Activated T-cell treated with anti-CD3 and anti-CD28 coated beads, Interleukin-2, amount 50 U/mL, for 72 hours (primary cell): Measurements from ENCODE around the gene MARK4. TPM values are rescaled to one million over a fixed set of nuclear protein-coding genes. Genes with fewer than 3 reads are reported as not detected.
"Not testable (repeated sequence)": the region's sequence is repeated elsewhere in the genome, so short reads cannot be mapped to it uniquely, and the experiment has no call there.

ENCODE experiments used
- ATAC-seq, 2 donors: fragments of 150-1000 bp; cut with Tn5 transposase; replicated peaks in 1 of 2; 2 replicates each; pipeline ENCODE4 v1.10.0; 2021; ENCODE audit warnings: moderate library complexity in 2 of 2, mild to moderate bottlenecking in 1 of 2
- DNase-seq, 2 donors: peaks; one replicate each; pipeline ENCODE4 v3.0.0; 2021 to 2022; ENCODE audit warnings: mixed read lengths in 1 of 2
- H3K27ac Mint-ChIP-seq: one replicate; pipeline ENCODE4 v1.8.0; 2022; ENCODE audit warnings: mild to moderate bottlenecking, moderate library complexity, mixed read lengths
- H3K27me3 Mint-ChIP-seq: one replicate; pipeline ENCODE4 v1.8.0; 2022; ENCODE audit warnings: low read depth, mixed read lengths
- H3K36me3 Mint-ChIP-seq, 2 donors: one replicate each; pipeline ENCODE4 v1.8.0; 2022; ENCODE audit warnings: mixed read lengths in 2 of 2, mild to moderate bottlenecking in 1 of 2; ENCODE audit not compliant: insufficient read depth in 2 of 2
- H3K4me1 Mint-ChIP-seq: one replicate; pipeline ENCODE4 v1.8.0; 2022; ENCODE audit warnings: low read depth, mixed read lengths
- H3K4me3 Mint-ChIP-seq, 2 donors: one replicate each; pipeline ENCODE4 v1.8.0; 2022; ENCODE audit warnings: mild to moderate bottlenecking in 2 of 2, mixed read lengths in 2 of 2, moderate library complexity in 2 of 2
- H3K9me3 Mint-ChIP-seq, 2 donors: one replicate each; pipeline ENCODE4 v1.8.0; 2022; ENCODE audit warnings: mixed read lengths in 2 of 2
- total RNA-seq, 2 donors: library from RNA; stranded (reverse); gene quantifications; one replicate each; pipeline ENCODE4 v1.2.3, GENCODE V29; 2022

MARK4 gene
- total RNA-seq, 2 donors from 2014 or later = 25.3 to 37.9 TPM

DNA sequence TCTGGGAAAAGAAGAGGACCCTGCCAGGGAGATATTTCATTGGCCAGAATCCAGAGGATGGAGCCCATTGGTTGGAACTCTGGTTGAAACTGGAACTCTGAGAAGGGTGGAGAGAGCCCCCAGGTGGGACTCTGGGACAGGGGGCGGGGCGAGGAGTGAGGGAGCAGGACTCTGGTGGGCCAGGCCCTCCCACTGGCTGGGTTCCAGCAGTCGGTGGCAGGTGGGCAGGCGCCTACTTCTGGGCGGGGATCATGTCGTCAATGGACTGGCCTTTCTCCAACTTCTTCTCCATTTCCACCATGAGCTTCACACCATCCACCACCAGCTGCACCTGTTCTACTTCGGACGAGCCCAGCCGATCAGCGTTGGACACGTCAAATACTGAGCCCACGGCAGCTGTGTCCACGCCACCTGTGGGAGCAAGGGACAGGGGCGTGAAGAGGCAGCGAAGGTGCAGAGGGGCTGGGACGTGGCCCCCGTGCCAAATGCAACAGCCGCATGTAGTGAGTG, 55.5 kb downstream of the MARK4 start:
- Mint-ChIP-seq H3K9me3 (peaks cover 0 to 1% of the 10 kb centered on the region in 2 donors), H3K4me3 (no peak overlapping the region), H3K27me3 (no peaks in the 10 kb centered on the region), H3K4me1 (no peaks in the 10 kb centered on the region), H3K27ac (no peak overlapping the region), H3K36me3 (no peaks in the 10 kb centered on the region)
- ATAC-seq (no peak), DNase-seq (no peak)

DNA sequence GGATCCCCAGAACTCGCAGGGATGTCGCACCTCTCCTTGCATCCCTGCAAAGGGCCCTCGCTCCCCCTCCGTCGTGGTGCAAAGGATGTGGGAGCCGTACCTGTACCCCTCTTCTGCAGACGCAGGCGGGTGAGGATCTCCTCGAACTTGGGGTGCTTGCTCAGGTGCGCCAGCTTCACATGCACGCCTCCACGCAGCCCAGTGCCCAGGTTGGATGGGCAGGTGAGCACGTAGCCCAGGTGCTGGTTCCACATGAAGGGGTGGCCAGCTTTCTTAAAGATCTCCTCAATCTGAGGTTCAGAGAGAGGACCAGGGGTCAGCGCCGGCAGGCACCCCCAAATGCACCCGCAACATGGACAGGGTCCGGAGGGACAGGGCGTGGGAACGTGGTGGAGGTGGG, 56.3 kb downstream of the MARK4 start:
- no peaks in the 10 kb centered on the region for H3K4me1 Mint-ChIP-seq
- H3K27ac Mint-ChIP-seq = no peak overlapping the region
- DNase-seq (no peak), ATAC-seq (no peak)
- no peaks in the 10 kb centered on the region for H3K27me3 Mint-ChIP-seq
- H3K9me3 Mint-ChIP-seq = peaks cover 0 to 1% of the 10 kb centered on the region in 2 donors
- no peak overlapping the region for H3K4me3 Mint-ChIP-seq
- H3K36me3 Mint-ChIP-seq = no peaks in the 10 kb centered on the region

DNA sequence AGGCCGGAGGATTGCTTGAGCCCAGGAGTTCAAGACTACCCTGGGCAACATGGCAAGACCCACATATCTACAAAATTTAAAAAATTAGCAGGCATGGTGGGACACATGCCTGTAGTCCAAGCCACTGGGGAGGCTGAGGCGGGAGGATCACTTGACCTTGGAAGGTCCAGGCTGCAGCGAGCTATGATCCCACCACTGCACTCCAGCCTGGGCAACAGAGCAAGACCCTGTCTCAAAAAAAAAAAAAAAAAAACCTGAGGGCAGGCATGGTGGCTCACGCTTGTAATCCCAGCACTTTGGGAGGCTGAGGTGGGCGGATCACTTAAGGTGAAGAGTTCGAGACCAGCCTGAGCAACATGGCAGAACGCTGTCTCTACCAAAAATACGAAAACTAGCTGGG, 58.3 kb downstream of the MARK4 start:
- H3K27ac Mint-ChIP-seq, H3K36me3 Mint-ChIP-seq, H3K9me3 Mint-ChIP-seq, DNase-seq, ATAC-seq, H3K4me1 Mint-ChIP-seq, H3K4me3 Mint-ChIP-seq: not testable (repeated sequence)
- H3K27me3 Mint-ChIP-seq = peaks cover 12% of the 10 kb centered on the region

DNA sequence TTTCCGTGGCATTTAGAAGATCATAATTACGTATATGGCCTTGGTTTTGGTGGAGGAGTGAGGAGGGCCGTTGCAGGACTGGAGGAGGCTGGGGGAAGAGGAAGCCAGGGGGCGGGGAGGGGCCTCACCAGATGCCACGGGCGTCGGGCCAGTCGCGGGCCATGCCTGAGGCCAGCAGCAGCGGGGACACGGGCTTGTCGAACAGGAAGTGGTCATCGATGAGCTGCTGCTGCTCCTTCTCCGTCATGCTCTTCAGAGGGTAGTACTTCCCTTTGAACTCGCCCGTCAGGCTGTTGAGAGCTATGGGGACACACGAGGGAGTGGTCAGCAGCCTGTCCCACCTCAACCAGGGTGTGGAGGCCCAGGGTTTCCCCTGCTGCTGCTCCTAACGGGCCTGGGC, 60.5 kb downstream of the MARK4 start:
- Mint-ChIP-seq H3K4me1 (no peaks in the 10 kb centered on the region), H3K27ac (no peak overlapping the region), H3K27me3 (peaks cover 27% of the 10 kb centered on the region), H3K4me3 (no peak overlapping the region), H3K36me3 (no peaks in the 10 kb centered on the region), H3K9me3 (no peaks in the 10 kb centered on the region)
- DNase-seq = no peak
- no peak for ATAC-seq

DNA sequence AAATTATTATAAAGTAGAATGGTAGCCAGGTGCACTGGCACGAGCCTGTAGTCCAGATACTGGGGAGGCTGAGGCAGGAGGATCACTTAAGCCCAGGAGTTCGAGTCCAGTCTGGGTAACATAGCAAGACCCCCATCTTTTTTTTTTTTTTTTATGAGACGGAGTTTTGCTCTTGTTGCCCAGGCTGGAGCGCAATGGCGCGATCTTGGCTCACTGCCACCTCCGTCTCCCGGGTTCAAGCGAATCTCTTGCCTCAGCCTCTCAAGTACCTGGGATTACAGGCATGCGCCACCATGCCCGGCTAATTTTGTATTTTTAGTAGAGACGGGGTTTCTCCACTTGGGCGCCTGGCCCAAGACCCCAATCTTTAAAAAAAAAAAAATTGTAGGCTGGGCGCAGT, 61.2 kb downstream of the MARK4 start:
- DNase-seq, H3K4me3 Mint-ChIP-seq, H3K9me3 Mint-ChIP-seq, H3K27ac Mint-ChIP-seq, ATAC-seq, H3K4me1 Mint-ChIP-seq, H3K36me3 Mint-ChIP-seq: not testable (repeated sequence)
- peaks cover 30% of the 10 kb centered on the region for H3K27me3 Mint-ChIP-seq

DNA sequence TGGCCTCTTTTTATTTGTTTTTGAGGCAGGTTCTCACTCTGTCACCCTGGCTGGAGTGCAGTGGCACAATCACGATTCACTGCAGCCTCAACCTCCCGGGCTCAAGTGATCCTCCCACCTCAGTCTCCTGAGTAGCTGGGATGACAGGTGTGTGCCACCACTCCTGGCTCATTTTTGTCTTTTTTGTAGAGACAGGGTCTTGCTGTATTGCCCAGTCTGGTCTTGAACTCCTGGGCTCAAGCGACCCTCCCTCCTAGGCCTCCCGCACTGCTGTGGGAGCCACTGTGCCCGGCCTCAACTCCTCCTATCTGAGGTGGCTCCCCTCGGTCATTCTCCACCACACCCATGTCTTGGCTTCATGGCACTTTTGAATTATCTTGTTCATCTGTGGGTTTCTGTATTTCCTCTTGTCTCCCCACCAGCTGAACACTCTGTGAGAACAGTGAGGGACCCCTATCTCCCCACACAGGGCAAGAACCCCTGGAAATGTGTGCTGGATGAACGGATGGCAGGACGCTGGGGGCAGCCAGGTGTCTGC, 63.7 kb downstream of the MARK4 start:
- no peak for DNase-seq
- Mint-ChIP-seq H3K27me3 (peaks cover 40% of the 10 kb centered on the region), H3K4me3 (no peak overlapping the region), H3K9me3 (no peaks in the 10 kb centered on the region), H3K4me1 (no peaks in the 10 kb centered on the region), H3K27ac (no peak overlapping the region), H3K36me3 (no peaks in the 10 kb centered on the region)
- ATAC-seq = no peak

DNA sequence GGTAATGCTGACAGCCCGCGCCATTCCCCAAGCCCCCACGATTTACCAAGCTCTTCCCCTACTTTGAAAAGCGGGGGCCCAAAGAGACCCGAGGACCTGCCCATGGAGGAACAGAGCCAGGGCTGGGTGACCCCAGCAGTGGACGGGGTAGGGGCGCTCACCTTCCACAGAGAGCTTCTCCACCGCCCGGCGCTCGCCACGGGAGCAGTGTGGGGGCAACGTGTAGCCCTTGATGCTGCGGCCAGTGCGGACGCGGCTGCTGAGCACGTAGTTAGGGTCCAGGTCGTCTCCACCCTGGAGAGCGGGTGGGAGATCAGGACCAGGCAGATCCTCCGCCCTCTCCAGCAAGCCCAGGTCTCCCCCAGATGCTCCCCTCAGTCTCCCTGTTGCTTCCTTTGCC, 64.2 kb downstream of the MARK4 start:
- Mint-ChIP-seq H3K4me1 (no peaks in the 10 kb centered on the region), H3K27ac (no peak overlapping the region), H3K36me3 (no peaks in the 10 kb centered on the region)

DNA sequence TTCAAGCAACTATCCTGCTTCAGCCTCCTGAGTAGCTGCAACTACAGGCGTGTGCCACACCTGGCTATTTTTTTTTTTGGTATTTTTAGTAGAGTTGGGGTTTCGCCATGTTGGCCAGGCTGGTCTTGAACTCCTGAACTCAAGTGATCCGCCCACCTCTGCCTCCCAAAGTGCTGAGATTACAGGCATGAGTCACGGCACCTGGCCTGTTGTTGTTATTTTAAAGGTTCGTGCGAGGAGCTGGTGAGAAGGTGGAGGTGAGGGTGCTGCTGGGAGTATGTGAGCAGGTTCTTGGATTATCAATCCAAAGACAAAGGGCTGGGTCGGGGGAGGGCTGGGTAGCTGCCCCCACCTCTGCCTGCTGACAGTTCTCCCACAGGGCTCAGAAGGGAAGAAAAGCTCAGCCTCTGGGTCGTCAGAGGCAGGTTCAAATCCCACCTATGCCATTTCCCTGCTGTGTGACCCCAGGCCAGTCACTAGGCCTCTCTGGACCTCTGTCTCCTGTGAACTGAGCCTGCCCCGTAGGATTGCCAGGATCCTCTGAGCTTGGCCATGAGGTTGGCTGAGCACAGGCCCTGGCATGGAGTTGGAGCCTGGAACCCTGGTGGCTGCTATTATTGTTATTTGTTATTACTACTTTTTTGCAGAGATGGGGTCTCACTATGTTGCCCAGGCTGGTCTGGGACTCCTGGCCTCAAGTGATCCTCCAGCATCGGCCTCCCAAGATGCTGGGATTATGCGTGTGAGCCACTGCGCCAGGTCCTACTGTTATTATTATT, 70.1 kb downstream of the MARK4 start:
- Mint-ChIP-seq H3K27ac (no peak overlapping the region), H3K36me3 (no peaks in the 10 kb centered on the region), H3K4me1 (no peaks in the 10 kb centered on the region), H3K27me3 (peaks cover 35% of the 10 kb centered on the region), H3K9me3 (no peaks in the 10 kb centered on the region), H3K4me3 (no peak overlapping the region)
- DNase-seq = no peak
- no peak for ATAC-seq

More for the DNA sequence above, 64.2 kb downstream of the MARK4 start:
- DNase-seq = no peak
- Mint-ChIP-seq H3K4me3 (no peak overlapping the region), H3K9me3 (no peaks in the 10 kb centered on the region), H3K27me3 (peaks cover 40% of the 10 kb centered on the region)
- ATAC-seq = no peak

DNA sequence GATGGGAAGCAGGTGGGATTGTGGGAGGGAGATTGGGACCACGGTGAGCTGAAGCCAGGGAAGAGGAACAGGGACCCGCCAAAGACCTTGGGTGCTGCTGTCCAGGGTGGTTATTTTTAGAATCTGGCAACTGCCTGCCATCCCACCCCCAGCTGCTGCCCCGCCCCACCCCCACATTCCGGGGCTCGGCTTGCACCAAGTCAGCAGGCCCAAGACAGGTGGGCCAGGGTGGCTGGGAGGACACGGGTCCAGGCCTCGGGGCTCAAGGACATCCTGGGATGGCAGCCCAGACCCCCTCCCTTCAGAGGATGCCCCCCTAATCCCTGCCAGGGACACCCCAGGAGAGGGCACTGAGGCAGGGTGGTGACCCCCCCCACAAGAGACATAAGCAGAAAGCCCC, 70.8 kb downstream of the MARK4 start:
- H3K27ac Mint-ChIP-seq = no peak overlapping the region
- peaks cover 29% of the 10 kb centered on the region for H3K27me3 Mint-ChIP-seq
- ATAC-seq (no peak), DNase-seq (no peak)
- H3K9me3 Mint-ChIP-seq = no peaks in the 10 kb centered on the region
- H3K36me3 Mint-ChIP-seq = no peaks in the 10 kb centered on the region
- no peaks in the 10 kb centered on the region for H3K4me1 Mint-ChIP-seq
- H3K4me3 Mint-ChIP-seq = no peak overlapping the region

DNA sequence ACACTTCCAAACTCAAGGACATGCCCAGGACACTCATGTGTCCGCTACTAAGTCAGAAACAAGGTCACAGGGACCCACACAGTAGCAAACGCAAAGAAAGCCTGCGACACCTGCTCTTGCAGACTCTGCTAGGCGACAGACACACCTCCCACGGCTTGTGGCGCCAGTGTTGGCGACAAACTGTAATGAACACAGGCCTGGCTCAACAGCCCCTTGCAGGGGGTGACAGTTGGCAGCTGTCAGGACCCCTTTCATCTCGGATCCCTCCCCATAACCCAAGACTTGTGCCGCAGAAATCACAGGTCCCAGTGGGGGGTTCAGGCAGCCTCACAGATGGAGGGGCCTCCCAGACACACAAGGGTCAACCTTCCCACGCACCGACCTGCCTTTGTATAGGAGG, 71.2 kb downstream of the MARK4 start:
- H3K27me3 Mint-ChIP-seq = peaks cover 28% of the 10 kb centered on the region
- H3K4me1 Mint-ChIP-seq = no peaks in the 10 kb centered on the region
- DNase-seq = no peak
- no peaks in the 10 kb centered on the region for H3K9me3 Mint-ChIP-seq
- no peak overlapping the region for H3K27ac Mint-ChIP-seq
- no peaks in the 10 kb centered on the region for H3K36me3 Mint-ChIP-seq
- no peak for ATAC-seq
- H3K4me3 Mint-ChIP-seq = no peak overlapping the region

DNA sequence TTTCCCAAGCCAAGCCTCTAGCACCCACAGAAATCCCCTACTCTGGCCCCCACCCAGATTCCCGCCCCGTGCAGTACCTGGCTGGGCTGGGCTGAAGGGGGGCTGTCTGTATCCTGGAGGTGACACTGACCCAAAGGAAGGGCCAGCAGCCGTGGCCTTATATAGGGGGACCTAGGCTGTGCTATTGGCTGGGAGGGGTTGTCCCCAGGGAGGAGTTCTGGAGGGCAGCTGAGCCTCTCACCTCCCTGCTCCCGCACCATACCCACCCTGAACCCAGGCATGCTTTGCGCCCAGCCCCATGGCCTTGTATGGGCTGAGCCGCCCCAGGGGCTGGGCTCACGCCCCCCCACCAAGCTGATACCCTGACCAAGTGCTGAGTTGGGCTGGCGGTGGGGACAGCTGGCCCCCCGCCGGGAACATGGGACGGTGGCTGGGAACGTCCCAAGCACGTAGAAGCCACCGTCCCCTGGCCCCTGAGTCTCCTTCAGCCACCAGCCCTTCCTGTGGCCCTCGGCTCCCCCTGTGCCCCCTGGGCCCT, 71.7 kb downstream of the MARK4 start, which contains the start of gene CKM:
Gene CKM (minus strand): TSS at position 132 of the 538 bp plus-strand sequence. CDS start 3,162 bp downstream, outside the sequence.
- H3K27ac Mint-ChIP-seq = no peak within 1 kb of the TSS
- no peaks in the 10 kb centered on the region for H3K4me1 Mint-ChIP-seq
- no peak for DNase-seq
- no peak for ATAC-seq
- H3K27me3 Mint-ChIP-seq = peaks cover 24% of the 10 kb centered on the region
- H3K9me3 Mint-ChIP-seq = no peaks in the 10 kb centered on the region
- H3K4me3 Mint-ChIP-seq = peak within 1 kb of the TSS in 1 of 2 donors; percentile 8
- no peaks in the 10 kb centered on the region for H3K36me3 Mint-ChIP-seq

DNA sequence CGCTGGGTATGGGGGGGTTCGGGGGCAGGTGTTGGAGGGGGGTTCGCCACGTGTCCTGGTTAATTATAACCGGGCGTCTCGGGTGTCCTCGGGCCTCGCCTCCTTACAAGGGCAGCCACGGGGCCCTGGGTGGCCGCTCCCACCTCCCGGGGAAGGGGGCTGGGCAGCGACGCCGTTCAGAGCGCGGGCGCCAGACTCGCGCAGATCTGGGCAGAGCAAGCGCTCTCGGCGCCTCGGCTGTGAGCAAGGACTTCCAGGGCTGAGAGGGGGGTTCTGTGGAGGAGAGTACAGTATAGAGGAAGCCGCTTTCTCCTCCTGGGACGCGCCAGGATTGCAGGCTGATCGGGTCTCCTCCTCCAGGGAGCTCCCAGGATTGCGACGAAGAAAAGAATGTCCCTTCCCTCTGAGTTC, 72.6 kb downstream of the MARK4 start:
- Mint-ChIP-seq H3K27ac (no peak overlapping the region), H3K4me3 (no peak overlapping the region), H3K27me3 (peaks cover 25% of the 10 kb centered on the region), H3K9me3 (no peaks in the 10 kb centered on the region), H3K4me1 (no peaks in the 10 kb centered on the region), H3K36me3 (no peaks in the 10 kb centered on the region)
- ATAC-seq (no peak), DNase-seq (no peak)

DNA sequence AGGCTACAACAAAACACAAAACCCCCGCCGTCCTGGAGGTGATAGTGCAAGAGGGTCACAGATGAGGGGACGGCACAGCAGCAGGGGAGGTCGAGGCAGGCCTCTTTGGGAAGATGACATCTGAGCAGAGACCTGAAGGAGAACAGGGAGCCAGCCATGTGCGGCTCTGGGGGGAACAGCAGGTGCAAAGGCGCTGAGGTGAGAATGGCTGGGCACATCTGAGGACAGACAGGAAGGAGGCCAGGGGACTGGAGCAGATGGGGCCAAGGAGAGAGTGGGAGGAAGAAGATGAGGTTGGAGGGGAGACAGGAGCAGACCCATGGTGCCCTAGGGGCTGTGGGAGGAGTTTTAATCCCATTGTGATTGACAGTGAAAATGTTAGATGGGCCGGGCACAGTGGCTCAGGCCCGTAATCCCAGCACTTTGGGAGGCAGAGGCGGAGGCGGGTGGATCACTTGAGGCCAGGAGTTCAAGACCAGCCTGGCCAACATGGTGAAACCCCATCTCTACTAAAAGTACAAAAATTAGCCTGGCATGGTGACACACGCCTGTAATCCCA, 73.4 kb downstream of the MARK4 start:
- no peaks in the 10 kb centered on the region for H3K4me1 Mint-ChIP-seq
- no peaks in the 10 kb centered on the region for H3K9me3 Mint-ChIP-seq
- ATAC-seq (no peak), DNase-seq (no peak)
- no peaks in the 10 kb centered on the region for H3K36me3 Mint-ChIP-seq
- H3K4me3 Mint-ChIP-seq = no peak overlapping the region
- H3K27ac Mint-ChIP-seq = no peak overlapping the region
- peaks cover 31% of the 10 kb centered on the region for H3K27me3 Mint-ChIP-seq
